GM10847 (cell line): ENCODE data around the gene ATP5F1A.
A peak's percentile ranks its signal among the peaks of the same experiment; 100 is the strongest.

Experiments
- POLR2A ChIP-seq: IDR thresholded peaks from 2 replicates; pipeline ENCODE4 v1.6.1; 2011; ENCODE audit not compliant: insufficient read length; ENCODE audit errors: extremely low read depth

ATP5F1A gene

GRCh38 chr18:46097801-46098615 lies at the start of gene ATP5F1A:
TSS of gene ATP5F1A (minus strand) at chr18:46098296. CDS start at chr18:46098231, 65 bp downstream.
- TF ChIP-seq POLR2A: peak; percentile 83

- TF ChIP-seq POLR2A: no peak
These were observed 43.1 kb upstream of the ATP5F1A start for GRCh38 chr18:46141199-46141598.

GRCh38 chr18:46140173-46140572 lies 42.1 kb upstream of the ATP5F1A start:
- TF ChIP-seq POLR2A: no peak

- TF ChIP-seq POLR2A: no peak
These were observed 37.0 kb upstream of the ATP5F1A start for GRCh38 chr18:46134920-46135675.

GRCh38 chr18:46133534-46133933 lies 35.4 kb upstream of the ATP5F1A start:
- TF ChIP-seq POLR2A: no peak

GRCh38 chr18:46130061-46130460 lies 32.0 kb upstream of the ATP5F1A start:
- no peak for TF ChIP-seq POLR2A

- no peak for TF ChIP-seq POLR2A
These were observed 15.7 kb upstream of the ATP5F1A start for GRCh38 chr18:46113751-46114150.

- TF ChIP-seq POLR2A: no peak
These were observed 12.3 kb upstream of the ATP5F1A start for GRCh38 chr18:46110406-46110805.

GRCh38 chr18:46109386-46109785 lies 11.3 kb upstream of the ATP5F1A start:
- no peak for TF ChIP-seq POLR2A

- TF ChIP-seq POLR2A: peak; percentile 43
These were observed 6.2 kb upstream of the ATP5F1A start, which contains the start of gene HAUS1 for GRCh38 chr18:46104128-46104911. TSS of gene HAUS1 (plus strand) at chr18:46104385. CDS start at chr18:46104412, 27 bp downstream.

- TF ChIP-seq POLR2A: no peak
These were observed 1.4 kb upstream of the ATP5F1A start for GRCh38 chr18:46099463-46099862.

GRCh38 chr18:46098616-46098933 lies 479 bp upstream of the ATP5F1A start:
- TF ChIP-seq POLR2A: no peak

GRCh38 chr18:46097431-46097800 lies 680 bp downstream of the ATP5F1A start:
- no peak for TF ChIP-seq POLR2A

GRCh38 chr18:46096651-46097300 lies 1.3 kb downstream of the ATP5F1A start:
- no peak for TF ChIP-seq POLR2A

- no peak for TF ChIP-seq POLR2A
These were observed 2.6 kb downstream of the ATP5F1A start for GRCh38 chr18:46095532-46095931.
